BLaER1 treated with 17β-estradiol and CSF1 and Interleukin-3, amounts not matched to agents 10 nM and 100 nM (cell line): ENCODE data around the gene GPR83.

Source experiments
- H3K27ac ChIP-seq, 11 experiments: shearing (Covaris generic); formaldehyde crosslinking; 2 replicates each; pipeline ENCODE4 v1.8.1; 2022
- H3K27me3 ChIP-seq, 11 experiments: shearing (Covaris generic); formaldehyde crosslinking; 2 replicates each; pipeline ENCODE4 v1.8.1; 2022
- H3K36me3 ChIP-seq, 11 experiments: shearing (Covaris generic); formaldehyde crosslinking; 2 replicates each; pipeline ENCODE4 v1.8.1; 2022
- H3K4me1 ChIP-seq, 10 experiments: shearing (Covaris generic); formaldehyde crosslinking; 2 replicates each; pipeline ENCODE4 v1.8.1; 2022
- H3K4me2 ChIP-seq, 11 experiments: shearing (Covaris generic); formaldehyde crosslinking; 2 replicates each; pipeline ENCODE4 v1.8.1; 2022
- H3K4me3 ChIP-seq, 10 experiments: shearing (Covaris generic); formaldehyde crosslinking; 2 replicates each; pipeline ENCODE4 v1.8.1; 2022
- H3K9ac ChIP-seq, 11 experiments: shearing (Covaris generic); formaldehyde crosslinking; 2 replicates each; pipeline ENCODE4 v1.8.1; 2022
- H3K9me3 ChIP-seq, 11 experiments: shearing (Covaris generic); formaldehyde crosslinking; replicated peaks in 1 of 11; 2 replicates each; pipeline ENCODE4 v1.8.1; 2022
- H4K20me1 ChIP-seq, 11 experiments: shearing (Covaris generic); formaldehyde crosslinking; 2 replicates each; pipeline ENCODE4 v1.8.1; 2022
- Cebpa-rat ChIP-seq, 11 experiments: shearing (Covaris generic); IDR thresholded peaks; 2 replicates each; pipeline ENCODE4 v1.8.1; 2022

GPR83 gene

GRCh38 chr11:94400839-94401772, at the start of gene GPR83:
Gene GPR83, minus strand, starts transcription at chr11:94401419. Its CDS starts 172 bp downstream, at chr11:94401247.
- Histone ChIP-seq H3K9ac (no peak within 1 kb of the TSS), H3K4me3 (no peak within 1 kb of the TSS), H3K9me3 (peaks cover 8 to 36% (median 19%) of the 10 kb centered on the region in 11 experiments; a peak in 20 of 22 replicates), H4K20me1 (no peaks in the 10 kb centered on the region), H3K27me3 (0 out of 22 replicates have a peak, but pooled peaks cover 0 to 4% (median 0%) of the 10 kb centered on the region in 11 experiments), H3K36me3 (no peaks in the 10 kb centered on the region; a peak in 1 of 22 replicates), H3K4me2 (no peak within 1 kb of the TSS), H3K27ac (no peak within 1 kb of the TSS), H3K4me1 (0 out of 20 replicates have a peak, but pooled peaks cover 0 to 5% (median 0%) of the 10 kb centered on the region in 10 experiments)
- TF ChIP-seq Cebpa-rat (IDR thresholded peaks at IDR 0.05): no peak

DNA sequence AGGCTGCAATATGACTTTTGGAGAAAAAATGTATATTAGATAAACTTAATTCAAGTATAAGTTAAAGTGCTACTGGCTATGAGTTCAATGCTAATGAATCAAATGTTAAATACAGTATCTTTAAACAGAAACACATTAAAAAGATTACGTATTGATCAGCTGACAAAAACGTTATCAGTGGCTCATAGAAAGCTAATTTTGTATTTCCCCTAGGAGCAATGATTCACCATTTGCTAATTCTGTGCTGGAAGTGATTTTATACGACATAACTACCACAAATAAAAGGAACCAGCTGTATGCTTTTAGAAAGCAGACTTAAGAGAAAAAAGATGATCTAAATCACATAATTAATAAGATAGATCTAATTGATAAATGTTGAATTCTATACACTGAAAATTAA, 48.8 kb upstream of the GPR83 start:
- Histone ChIP-seq H3K36me3 (peaks cover 44 to 75% (median 65%) of the 10 kb centered on the region in 11 experiments), H3K4me1 (0 out of 20 replicates have a peak, but pooled peaks cover 0 to 8% (median 0%) of the 10 kb centered on the region in 10 experiments), H3K27ac (no peak overlapping the region), H4K20me1 (no peaks in the 10 kb centered on the region), H3K9me3 (peaks cover 0 to 9% (median 4%) of the 10 kb centered on the region in 11 experiments; a peak in 5 of 22 replicates), H3K4me3 (no peak overlapping the region), H3K27me3 (no peaks in the 10 kb centered on the region), H3K9ac (no peak overlapping the region), H3K4me2 (no peak overlapping the region; a peak in 2 of 22 replicates)
- TF ChIP-seq Cebpa-rat (IDR thresholded peaks at IDR 0.05): no peak

GRCh38 chr11:94449437-94449836, 48.2 kb upstream of the GPR83 start:
- H3K27me3 ChIP-seq: no peaks in the 10 kb centered on the region

GRCh38 chr11:94449029-94449428, 47.8 kb upstream of the GPR83 start:
- H3K9ac ChIP-seq: no peak overlapping the region
- H3K36me3 ChIP-seq: peaks cover 43 to 74% (median 66%) of the 10 kb centered on the region in 11 experiments
- TF ChIP-seq Cebpa-rat (IDR thresholded peaks at IDR 0.05): no peak
- H3K4me2 ChIP-seq: no peak overlapping the region
- H3K27ac ChIP-seq: no peak overlapping the region
- H3K4me1 ChIP-seq: 0 out of 20 replicates have a peak, but pooled peaks cover 0 to 8% (median 0%) of the 10 kb centered on the region in 10 experiments
- peaks cover 0 to 9% (median 4%) of the 10 kb centered on the region in 11 experiments; a peak in 5 of 22 replicates for H3K9me3 ChIP-seq
- H3K4me3 ChIP-seq: no peak overlapping the region
- no peaks in the 10 kb centered on the region for H4K20me1 ChIP-seq
- H3K27me3 ChIP-seq: no peaks in the 10 kb centered on the region

More at GRCh38 chr11:94449437-94449836, 48.2 kb upstream of the GPR83 start:
- H3K27ac ChIP-seq: no peak overlapping the region
- peaks cover 43 to 74% (median 65%) of the 10 kb centered on the region in 11 experiments for H3K36me3 ChIP-seq
- H3K9ac ChIP-seq: no peak overlapping the region
- H3K4me2 ChIP-seq: no peak overlapping the region
- no peaks in the 10 kb centered on the region for H4K20me1 ChIP-seq
- TF ChIP-seq Cebpa-rat (IDR thresholded peaks at IDR 0.05): no peak
- peaks cover 0 to 9% (median 4%) of the 10 kb centered on the region in 11 experiments; a peak in 5 of 22 replicates for H3K9me3 ChIP-seq
- H3K4me3 ChIP-seq: no peak overlapping the region
- 0 out of 20 replicates have a peak, but pooled peaks cover 0 to 8% (median 0%) of the 10 kb centered on the region in 10 experiments for H3K4me1 ChIP-seq

- no peak overlapping the region for H3K4me2 ChIP-seq
- H3K4me1 ChIP-seq: 0 out of 20 replicates have a peak, but pooled peaks cover 0 to 8% (median 0%) of the 10 kb centered on the region in 10 experiments
- H3K27ac ChIP-seq: no peak overlapping the region
- H3K9me3 ChIP-seq: no peaks in the 10 kb centered on the region
- H3K36me3 ChIP-seq: peaks cover 49 to 76% (median 69%) of the 10 kb centered on the region in 11 experiments
- no peaks in the 10 kb centered on the region for H3K27me3 ChIP-seq
- TF ChIP-seq Cebpa-rat (IDR thresholded peaks at IDR 0.05): no peak
- H4K20me1 ChIP-seq: no peaks in the 10 kb centered on the region
- H3K9ac ChIP-seq: no peak overlapping the region
- no peak overlapping the region for H3K4me3 ChIP-seq
Measured at GRCh38 chr11:94447149-94447548, 45.9 kb upstream of the GPR83 start.

- no peak overlapping the region for H3K27ac ChIP-seq
- no peak overlapping the region for H3K4me3 ChIP-seq
- H3K27me3 ChIP-seq: no peaks in the 10 kb centered on the region
- no peak for TF ChIP-seq Cebpa-rat (IDR thresholded peaks at IDR 0.05)
- H3K4me1 ChIP-seq: 0 out of 20 replicates have a peak, but pooled peaks cover 0 to 8% (median 0%) of the 10 kb centered on the region in 10 experiments
- H3K36me3 ChIP-seq: peaks cover 63 to 91% (median 81%) of the 10 kb centered on the region in 11 experiments
- no peaks in the 10 kb centered on the region for H3K9me3 ChIP-seq
- no peak overlapping the region for H3K9ac ChIP-seq
- no peaks in the 10 kb centered on the region for H4K20me1 ChIP-seq
- H3K4me2 ChIP-seq: no peak overlapping the region
Measured at GRCh38 chr11:94445641-94446040, 44.4 kb upstream of the GPR83 start.

- no peak overlapping the region for H3K9ac ChIP-seq
- no peak overlapping the region for H3K4me2 ChIP-seq
- no peaks in the 10 kb centered on the region for H3K27me3 ChIP-seq
- H3K9me3 ChIP-seq: peaks cover 15 to 20% (median 18%) of the 10 kb centered on the region in 11 experiments
- H3K4me1 ChIP-seq: no peaks in the 10 kb centered on the region
- H3K4me3 ChIP-seq: no peak overlapping the region
- TF ChIP-seq Cebpa-rat (IDR thresholded peaks at IDR 0.05): no peak
- no peaks in the 10 kb centered on the region for H4K20me1 ChIP-seq
- no peak overlapping the region for H3K27ac ChIP-seq
- H3K36me3 ChIP-seq: peaks cover 78 to 100% (median 90%) of the 10 kb centered on the region in 11 experiments
Measured at GRCh38 chr11:94433049-94433448, 31.8 kb upstream of the GPR83 start.

DNA sequence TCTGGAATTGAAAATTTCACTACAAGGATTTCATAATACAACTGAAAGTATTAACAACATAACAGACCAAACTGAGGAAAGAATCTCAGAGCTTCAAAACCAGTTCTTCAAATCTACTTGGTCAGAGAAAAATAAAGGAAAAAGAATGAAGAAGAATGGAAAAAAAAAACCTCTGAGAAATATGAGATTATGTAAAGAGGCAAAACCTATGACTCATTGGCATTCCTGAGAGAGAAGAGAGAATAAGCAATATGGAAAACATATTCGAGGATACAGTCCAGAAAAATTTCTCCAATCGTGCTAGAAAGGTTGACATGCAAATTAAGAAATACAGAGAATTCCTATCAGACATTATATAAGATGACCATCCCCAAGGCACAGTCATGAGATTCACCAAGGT, 23.4 kb upstream of the GPR83 start:
- Histone ChIP-seq H3K27me3 (no peaks in the 10 kb centered on the region), H3K27ac (no peak overlapping the region), H4K20me1 (peaks cover 0 to 9% (median 0%) of the 10 kb centered on the region in 11 experiments; a peak in 2 of 22 replicates), H3K9ac (no peak overlapping the region), H3K4me2 (no peak overlapping the region), H3K4me3 (no peak overlapping the region), H3K9me3 (peaks cover 20 to 32% (median 20%) of the 10 kb centered on the region in 11 experiments), H3K36me3 (peaks cover 65 to 99% (median 79%) of the 10 kb centered on the region in 11 experiments), H3K4me1 (no peaks in the 10 kb centered on the region)
- no peak for TF ChIP-seq Cebpa-rat (IDR thresholded peaks at IDR 0.05)

GRCh38 chr11:94424011-94424410, 22.8 kb upstream of the GPR83 start:
- H3K36me3 ChIP-seq: peaks cover 59 to 95% (median 72%) of the 10 kb centered on the region in 11 experiments
- no peak overlapping the region for H3K27ac ChIP-seq
- no peak for TF ChIP-seq Cebpa-rat (IDR thresholded peaks at IDR 0.05)

More at GRCh38 chr11:94424011-94424410, 22.8 kb upstream of the GPR83 start:
- Histone ChIP-seq H3K4me2 (no peak overlapping the region), H3K4me3 (no peak overlapping the region), H3K27me3 (no peaks in the 10 kb centered on the region), H4K20me1 (peaks cover 0 to 9% (median 0%) of the 10 kb centered on the region in 11 experiments; a peak in 2 of 22 replicates), H3K9me3 (peaks cover 14 to 26% (median 14%) of the 10 kb centered on the region in 11 experiments), H3K4me1 (no peaks in the 10 kb centered on the region), H3K9ac (no peak overlapping the region)
